Parathyroid adenoma (tissue), 2 donors: ENCODE data around the gene HOXC12.

Source experiments
- H2AFZ ChIP-seq: fragments of 300-600 bp; sonication (generic); one replicate; pipeline ENCODE4 v1.7.0; 2017; ENCODE audit warnings: antibody characterized with exemption, mild to moderate bottlenecking
- H3K27ac ChIP-seq: fragments of 300-600 bp; sonication (generic); one replicate; pipeline ENCODE4 v1.7.0; 2017
- H3K27me3 ChIP-seq: fragments of 300-600 bp; sonication (generic); one replicate; pipeline ENCODE4 v1.7.0; 2017; ENCODE audit warnings: low read length; ENCODE audit not compliant: control insufficient read depth, insufficient read depth
- H3K36me3 ChIP-seq: fragments of 300-600 bp; sonication (generic); one replicate; pipeline ENCODE4 v1.7.0; 2017; ENCODE audit warnings: low read length; ENCODE audit not compliant: control insufficient read depth, insufficient read depth
- H3K4me1 ChIP-seq: fragments of 300-600 bp; sonication (generic); one replicate; pipeline ENCODE4 v1.7.0; 2017; ENCODE audit warnings: control low read depth
- H3K4me2 ChIP-seq: fragments of 300-600 bp; sonication (generic); one replicate; pipeline ENCODE4 v1.7.0; 2017; ENCODE audit warnings: low read length
- H3K4me3 ChIP-seq: fragments of 300-600 bp; sonication (generic); one replicate; pipeline ENCODE4 v1.7.0; 2017; ENCODE audit warnings: low read depth, low read length
- H3K79me2 ChIP-seq: fragments of 300-600 bp; sonication (generic); one replicate; pipeline ENCODE4 v1.7.0; 2017; ENCODE audit warnings: control low read depth
- H3K9ac ChIP-seq: fragments of 300-600 bp; sonication (generic); one replicate; pipeline ENCODE4 v1.7.0; 2017; ENCODE audit warnings: mild to moderate bottlenecking
- H3K9me3 ChIP-seq: fragments of 300-600 bp; sonication (generic); one replicate; pipeline ENCODE4 v1.7.0; 2017; ENCODE audit warnings: low read length; ENCODE audit not compliant: control insufficient read depth
- CTCF ChIP-seq: fragments of 300-600 bp; sonication (generic); IDR thresholded peaks from one replicate; pipeline ENCODE4 v1.7.0; 2017; ENCODE audit warnings: antibody characterized with exemption, mild to moderate bottlenecking
- donor health status: primary hyperparathyroidism.

The HOXC12 gene

GRCh38 chr12:53985994-53986685, 31.4 kb downstream of the HOXC12 start:
- H3K27ac ChIP-seq = no peak overlapping the region
- peak overlapping the region; percentile 35 for H3K4me2 ChIP-seq
- H3K4me1 ChIP-seq = no peaks in the 10 kb centered on the region
- no peak overlapping the region for H3K9ac ChIP-seq
- H3K9me3 ChIP-seq = no peaks in the 10 kb centered on the region
- peaks cover 39% of the 10 kb centered on the region for H3K27me3 ChIP-seq
- H3K4me3 ChIP-seq = no peak overlapping the region
- H3K79me2 ChIP-seq = no peaks in the 10 kb centered on the region
- no peaks in the 10 kb centered on the region for H3K36me3 ChIP-seq
- TF ChIP-seq CTCF = no peak
- H2AFZ ChIP-seq = no peak overlapping the region

DNA sequence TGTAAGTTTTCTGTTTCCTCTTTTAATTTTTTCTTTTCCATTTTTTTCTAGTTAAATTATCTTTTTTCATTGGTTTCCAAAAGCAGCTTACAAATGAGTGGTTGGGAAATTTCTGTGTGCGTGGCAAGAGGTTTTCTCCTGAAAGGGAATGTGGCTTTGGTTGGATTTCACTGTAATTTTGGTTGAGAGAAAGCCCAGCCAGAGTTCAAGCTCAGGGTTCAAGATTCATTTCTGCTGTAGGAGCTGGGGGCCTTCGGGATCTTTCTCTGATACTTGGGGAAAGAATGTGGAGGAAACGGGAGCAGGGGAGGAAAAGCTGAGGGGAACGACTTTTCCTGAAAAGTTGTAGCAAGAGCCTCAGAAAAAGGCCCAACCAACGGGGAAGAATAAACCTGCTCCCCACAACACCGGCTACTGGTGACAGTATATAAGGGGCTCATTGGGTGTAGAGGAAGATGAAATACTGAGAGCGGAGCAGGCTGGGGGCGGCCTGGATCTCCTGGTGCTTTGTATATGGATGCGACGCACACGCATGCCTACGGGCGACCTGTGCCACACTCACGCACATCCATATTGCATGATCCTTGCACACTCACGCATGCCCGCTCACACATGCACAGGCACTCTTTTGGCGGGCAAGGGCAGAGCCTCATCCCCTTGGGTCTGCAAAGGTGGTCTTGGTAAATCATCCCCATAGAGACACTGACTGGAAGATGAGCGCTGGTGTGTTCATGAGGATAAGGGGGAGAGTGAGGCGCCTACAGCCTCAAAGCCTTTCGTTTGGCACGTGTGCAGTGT, 32.2 kb downstream of the HOXC12 start:
- H3K9ac ChIP-seq = no peak overlapping the region
- no peaks in the 10 kb centered on the region for H3K9me3 ChIP-seq
- TF ChIP-seq CTCF = no peak
- H3K27ac ChIP-seq = no peak overlapping the region
- no peaks in the 10 kb centered on the region for H3K4me1 ChIP-seq
- H3K4me3 ChIP-seq = no peak overlapping the region
- no peak overlapping the region for H3K4me2 ChIP-seq
- H2AFZ ChIP-seq = no peak overlapping the region
- H3K27me3 ChIP-seq = peaks cover 36% of the 10 kb centered on the region
- H3K79me2 ChIP-seq = no peaks in the 10 kb centered on the region
- no peaks in the 10 kb centered on the region for H3K36me3 ChIP-seq

DNA sequence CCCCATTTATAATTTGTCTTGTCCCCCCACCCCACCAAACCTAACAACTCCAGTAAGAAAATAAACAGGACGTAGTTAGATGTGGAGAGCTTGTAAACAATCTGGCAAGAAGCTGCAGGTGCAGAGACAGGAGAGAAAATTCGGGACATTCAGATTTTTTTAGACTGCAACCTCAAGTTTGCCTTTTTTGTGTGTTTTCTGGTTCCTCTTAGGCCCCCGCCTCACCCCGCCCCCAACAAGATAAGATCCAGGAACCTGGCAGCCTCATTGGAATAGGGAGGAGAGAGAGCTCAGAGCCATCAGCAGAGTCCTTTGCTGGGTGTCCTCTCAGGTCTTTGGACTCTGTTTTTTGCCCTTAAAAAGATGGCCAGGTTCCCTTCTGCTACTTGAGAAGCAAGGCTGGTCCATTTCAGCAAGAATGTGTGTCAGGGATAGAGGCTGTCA, 33.1 kb downstream of the HOXC12 start:
- Histone ChIP-seq H3K9ac (no peak overlapping the region), H3K4me3 (no peak overlapping the region), H3K27ac (no peak overlapping the region), H3K9me3 (no peaks in the 10 kb centered on the region), H3K4me1 (no peaks in the 10 kb centered on the region), H3K36me3 (no peaks in the 10 kb centered on the region), H3K79me2 (no peaks in the 10 kb centered on the region), H3K4me2 (no peak overlapping the region), H3K27me3 (peaks cover 35% of the 10 kb centered on the region), H2AFZ (no peak overlapping the region)
- TF ChIP-seq CTCF = no peak

GRCh38 chr12:53988541-53989226, 34.0 kb downstream of the HOXC12 start:
- Histone ChIP-seq H3K36me3 (no peaks in the 10 kb centered on the region), H3K27me3 (peaks cover 36% of the 10 kb centered on the region), H3K4me3 (no peak overlapping the region), H2AFZ (no peak overlapping the region), H3K9ac (no peak overlapping the region), H3K27ac (no peak overlapping the region), H3K4me2 (no peak overlapping the region), H3K79me2 (no peaks in the 10 kb centered on the region), H3K4me1 (no peaks in the 10 kb centered on the region), H3K9me3 (no peaks in the 10 kb centered on the region)
- no peak for TF ChIP-seq CTCF
